ENCODE results near the gene TNFAIP8L3.
"Not testable (repeated sequence)": the region's sequence is repeated elsewhere in the genome, so short reads cannot be mapped to it uniquely, and the experiment has no call there.

The TNFAIP8L3 gene

GRCh38 chr15:51049081-51049480 lies 45.6 kb downstream of the TNFAIP8L3 start:
- no peak overlapping the region for H3K27ac ChIP-seq
- no peak for DNase-seq (ENCODE audit: low read depth, low spot score)
- H3K4me3 ChIP-seq, result no peak overlapping the region
- no peaks in the 10 kb centered on the region for H3K9me3 ChIP-seq (ENCODE audit: low read depth, low read length)
- H3K9ac ChIP-seq (ENCODE audit: insufficient read length), result no peak overlapping the region
- no peaks in the 10 kb centered on the region for H3K36me3 ChIP-seq (ENCODE audit: insufficient read depth, low read length)
- TF ChIP-seq FOXP2 (optimal IDR thresholded peaks at IDR 0.05; ENCODE audit: control extremely low read depth, extremely low read length, insufficient read depth), result no peak
- TF ChIP-seq POLR2AphosphoS5 (IDR thresholded peaks at IDR 0.05; ENCODE audit: borderline replicate concordance, low read depth, low read length), result no peak
- no peak for TF ChIP-seq EZH2 (IDR thresholded peaks at IDR 0.05)

- TF ChIP-seq POLR2AphosphoS5 (IDR thresholded peaks at IDR 0.05; ENCODE audit: borderline replicate concordance, low read depth, low read length) (no peak), FOXP2 (optimal IDR thresholded peaks at IDR 0.05; ENCODE audit: control extremely low read depth, extremely low read length, insufficient read depth) (no peak), EZH2 (IDR thresholded peaks at IDR 0.05) (no peak)
- H3K9me3 ChIP-seq (ENCODE audit: low read depth, low read length), result no peaks in the 10 kb centered on the region
- H3K9ac ChIP-seq (ENCODE audit: insufficient read length), result no peak overlapping the region
- no peaks in the 10 kb centered on the region for H3K36me3 ChIP-seq (ENCODE audit: insufficient read depth, low read length)
- no peak for DNase-seq (ENCODE audit: low read depth, low spot score)
- no peak overlapping the region for H3K27ac ChIP-seq
- no peak overlapping the region for H3K4me3 ChIP-seq
Measured at GRCh38 chr15:51048308-51048707, 46.4 kb downstream of the TNFAIP8L3 start.

- DNase-seq (ENCODE audit: low read depth, low spot score), result no peak
- H3K27ac ChIP-seq, result no peak overlapping the region
- TF ChIP-seq POLR2AphosphoS5 (IDR thresholded peaks at IDR 0.05; ENCODE audit: borderline replicate concordance, low read depth, low read length) (no peak), FOXP2 (optimal IDR thresholded peaks at IDR 0.05; ENCODE audit: control extremely low read depth, extremely low read length, insufficient read depth) (no peak), EZH2 (IDR thresholded peaks at IDR 0.05) (no peak)
Measured at GRCh38 chr15:51046799-51047449, 47.8 kb downstream of the TNFAIP8L3 start.

GRCh38 chr15:51046016-51046415 lies 48.7 kb downstream of the TNFAIP8L3 start:
- Histone ChIP-seq H3K36me3 (ENCODE audit: insufficient read depth, low read length) (no peaks in the 10 kb centered on the region), H3K27ac (no peak overlapping the region), H3K9me3 (ENCODE audit: low read depth, low read length) (no peaks in the 10 kb centered on the region), H3K9ac (ENCODE audit: insufficient read length) (no peak overlapping the region), H3K4me3 (no peak overlapping the region)
- no peak for TF ChIP-seq POLR2AphosphoS5 (IDR thresholded peaks at IDR 0.05; ENCODE audit: borderline replicate concordance, low read depth, low read length)
- TF ChIP-seq EZH2 (IDR thresholded peaks at IDR 0.05), result no peak
- no peak for TF ChIP-seq FOXP2 (optimal IDR thresholded peaks at IDR 0.05; ENCODE audit: control extremely low read depth, extremely low read length, insufficient read depth)
- DNase-seq (ENCODE audit: low read depth, low spot score), result no peak

More at GRCh38 chr15:51046799-51047449, 47.8 kb downstream of the TNFAIP8L3 start:
- Histone ChIP-seq H3K9ac (ENCODE audit: insufficient read length) (no peak overlapping the region), H3K4me3 (no peak overlapping the region), H3K9me3 (ENCODE audit: low read depth, low read length) (no peaks in the 10 kb centered on the region), H3K36me3 (ENCODE audit: insufficient read depth, low read length) (no peaks in the 10 kb centered on the region)

GRCh38 chr15:51044037-51044727 lies 50.5 kb downstream of the TNFAIP8L3 start:
- Histone ChIP-seq H3K4me3 (no peak overlapping the region), H3K9me3 (ENCODE audit: low read depth, low read length) (no peaks in the 10 kb centered on the region), H3K27ac (no peak overlapping the region), H3K36me3 (ENCODE audit: insufficient read depth, low read length) (no peaks in the 10 kb centered on the region), H3K9ac (ENCODE audit: insufficient read length) (no peak overlapping the region)
- TF ChIP-seq EZH2 (IDR thresholded peaks at IDR 0.05) (no peak), FOXP2 (optimal IDR thresholded peaks at IDR 0.05; ENCODE audit: control extremely low read depth, extremely low read length, insufficient read depth) (no peak), POLR2AphosphoS5 (IDR thresholded peaks at IDR 0.05; ENCODE audit: borderline replicate concordance, low read depth, low read length) (no peak)
- DNase-seq (ENCODE audit: low read depth, low spot score), result no peak

- no peak overlapping the region for H3K27ac ChIP-seq
- H3K9ac ChIP-seq (ENCODE audit: insufficient read length), result no peak overlapping the region
- H3K4me3 ChIP-seq, result no peak overlapping the region
- TF ChIP-seq POLR2AphosphoS5 (IDR thresholded peaks at IDR 0.05; ENCODE audit: borderline replicate concordance, low read depth, low read length) (no peak), FOXP2 (optimal IDR thresholded peaks at IDR 0.05; ENCODE audit: control extremely low read depth, extremely low read length, insufficient read depth) (no peak), EZH2 (IDR thresholded peaks at IDR 0.05) (no peak)
- no peak for DNase-seq (ENCODE audit: low read depth, low spot score)
- no peaks in the 10 kb centered on the region for H3K36me3 ChIP-seq (ENCODE audit: insufficient read depth, low read length)
- no peaks in the 10 kb centered on the region for H3K9me3 ChIP-seq (ENCODE audit: low read depth, low read length)
Measured at GRCh38 chr15:51038974-51039319, 55.8 kb downstream of the TNFAIP8L3 start.

- Histone ChIP-seq H3K27ac (no peak overlapping the region), H3K4me3 (no peak overlapping the region), H3K9me3 (ENCODE audit: low read depth, low read length) (no peaks in the 10 kb centered on the region), H3K36me3 (ENCODE audit: insufficient read depth, low read length) (no peaks in the 10 kb centered on the region), H3K9ac (ENCODE audit: insufficient read length) (no peak overlapping the region)
- TF ChIP-seq POLR2AphosphoS5 (IDR thresholded peaks at IDR 0.05; ENCODE audit: borderline replicate concordance, low read depth, low read length) (no peak), EZH2 (IDR thresholded peaks at IDR 0.05) (no peak), FOXP2 (optimal IDR thresholded peaks at IDR 0.05; ENCODE audit: control extremely low read depth, extremely low read length, insufficient read depth) (no peak)
- no peak for DNase-seq (ENCODE audit: low read depth, low spot score)
Measured at GRCh38 chr15:51038162-51038973, 56.3 kb downstream of the TNFAIP8L3 start.

- not testable (repeated sequence) for H3K9me3 ChIP-seq (ENCODE audit: low read depth, low read length); H3K27ac ChIP-seq; H3K36me3 ChIP-seq (ENCODE audit: insufficient read depth, low read length); H3K9ac ChIP-seq (ENCODE audit: insufficient read length); H3K4me3 ChIP-seq; DNase-seq (ENCODE audit: low read depth, low spot score)
Measured at GRCh38 chr15:51037474-51037873, 57.2 kb downstream of the TNFAIP8L3 start.

All from SK-N-MC (cell line).